Activated T-helper 1 cell treated with Interleukin-2 at 50 U/mL for 16 hours (primary cell): ENCODE results near the gene SLC48A1.

ENCODE experiments used
- DNase-seq: peaks from one replicate; pipeline ENCODE4 v3.0.0-alpha.2; 2020; ENCODE audit warnings: low read depth

The SLC48A1 gene

GRCh38 chr12:47777151-47777550 is 4.1 kb downstream of the SLC48A1 start:
- no peak for DNase-seq

GRCh38 chr12:47777741-47778558 is 4.9 kb downstream of the SLC48A1 start:
- DNase-seq = no peak

- DNase-seq = no peak
Observed at GRCh38 chr12:47778881-47779280, 5.8 kb downstream of the SLC48A1 start.

GRCh38 chr12:47779301-47779942 is 6.4 kb downstream of the SLC48A1 start:
- peak; percentile 86 for DNase-seq

GRCh38 chr12:47779943-47780504 is 7.0 kb downstream of the SLC48A1 start:
- DNase-seq = no peak

- no peak for DNase-seq
Observed at GRCh38 chr12:47781479-47782371, 8.7 kb downstream of the SLC48A1 start.

- no peak for DNase-seq
Observed at GRCh38 chr12:47782372-47782770, 9.3 kb downstream of the SLC48A1 start.

GRCh38 chr12:47783024-47783755 is 10.2 kb downstream of the SLC48A1 start:
- no peak for DNase-seq

GRCh38 chr12:47783821-47784819 is 11.1 kb downstream of the SLC48A1 start:
- no peak for DNase-seq

- no peak for DNase-seq
Observed at GRCh38 chr12:47785036-47785886, 12.2 kb downstream of the SLC48A1 start.

- DNase-seq = no peak
Observed at GRCh38 chr12:47785887-47786661, 13.0 kb downstream of the SLC48A1 start.

- no peak for DNase-seq
Observed at GRCh38 chr12:47786662-47787280, 13.7 kb downstream of the SLC48A1 start.

- DNase-seq = no peak
Observed at GRCh38 chr12:47787596-47788319, 14.7 kb downstream of the SLC48A1 start.

- DNase-seq = no peak
Observed at GRCh38 chr12:47789141-47789540, 16.1 kb downstream of the SLC48A1 start.

GRCh38 chr12:47789712-47790489 is 16.9 kb downstream of the SLC48A1 start:
- DNase-seq = no peak

- DNase-seq = no peak
Observed at GRCh38 chr12:47790676-47791350, 17.8 kb downstream of the SLC48A1 start.
